PC-3 (cell line): ENCODE results near the gene DIP2B. TPM values are rescaled to one million over a fixed set of nuclear protein-coding genes. Genes with fewer than 3 reads are reported as not detected.

Experiments
- ATAC-seq: fragments of 200-7000 bp; cut with Tn5 transposase; 2 replicates; pipeline ENCODE4 v1.9.1; 2020; ENCODE audit warnings: mild to moderate bottlenecking, moderate library complexity
- BruUV-seq: library from RNA; stranded (reverse); fragments of 400-500 nt; replicated peaks from 2 replicates; lab custom pipeline; 2021; lab: Mats Ljungman, UMichigan
- CTCF ChIA-PET: fragments of 300-600 bp; sonication (Branson Sonifier 250); formaldehyde crosslinking; loops from one replicate; lab custom pipeline; 2022; ENCODE audit warnings: antibody characterized with exemption; lab: Charles Lee
- POLR2A ChIA-PET: fragments of 300-600 bp; sonication (Branson Sonifier 250); formaldehyde crosslinking; loops from one replicate; lab custom pipeline; 2022; ENCODE audit warnings: antibody characterized with exemption; ENCODE audit not compliant: unreplicated experiment; lab: Charles Lee
- DNase-seq: peaks from one replicate; pipeline ENCODE4 v3.0.0-alpha.2; 2015
- H2AFZ ChIP-seq: fragments of 300-600 bp; sonication (generic); 2 replicates; pipeline ENCODE4 v1.6.0; 2016; ENCODE audit warnings: antibody characterized with exemption, low read length
- H3F3A ChIP-seq: fragments of 300-600 bp; sonication (generic); one replicate; pipeline ENCODE4 v1.6.0; 2017; ENCODE audit warnings: antibody characterized with exemption, low read length, control low read depth, mild to moderate bottlenecking; ENCODE audit not compliant: unreplicated experiment
- H3K27ac ChIP-seq: fragments of 300-600 bp; sonication (generic); 2 replicates; pipeline ENCODE4 v1.5.1; 2016; ENCODE audit warnings: mild to moderate bottlenecking, low read length
- H3K27me3 ChIP-seq: fragments of 300-600 bp; sonication (generic); 2 replicates; pipeline ENCODE4 v1.6.1; 2016; ENCODE audit warnings: low read length, mixed read lengths
- H3K36me3 ChIP-seq: fragments of 300-600 bp; sonication (generic); 2 replicates; pipeline ENCODE4 v1.6.1; 2016; ENCODE audit warnings: low read depth, mixed run types, low read length, mixed read lengths
- H3K4me1 ChIP-seq: fragments of 300-600 bp; sonication (generic); 2 replicates; pipeline ENCODE4 v1.5.1; 2016; ENCODE audit warnings: low read length; ENCODE audit not compliant: insufficient read depth
- H3K4me2 ChIP-seq: fragments of 300-600 bp; sonication (generic); 2 replicates; pipeline ENCODE4 v1.6.0; 2016; ENCODE audit warnings: low read length
- H3K4me3 ChIP-seq: fragments of 300-600 bp; sonication (generic); 2 replicates; pipeline ENCODE4 v1.5.1; 2016; ENCODE audit warnings: mild to moderate bottlenecking, low read length, mixed read lengths
- H3K79me2 ChIP-seq: fragments of 300-600 bp; sonication (generic); 2 replicates; pipeline ENCODE4 v1.6.1; 2017; ENCODE audit warnings: low read length, mixed read lengths
- H3K9ac ChIP-seq: fragments of 300-600 bp; sonication (generic); 2 replicates; pipeline ENCODE4 v1.6.0; 2016; ENCODE audit warnings: mild to moderate bottlenecking, low read length
- H3K9me2 ChIP-seq: fragments of 300-600 bp; sonication (generic); replicated peaks from 2 replicates; pipeline ENCODE4 v1.6.1; 2016; ENCODE audit warnings: mixed run types, low read length, mixed read lengths
- H3K9me3 ChIP-seq: fragments of 300-600 bp; sonication (generic); 2 replicates; pipeline ENCODE4 v1.6.1; 2016; ENCODE audit warnings: low read length, mixed read lengths
- H4K20me1 ChIP-seq: fragments of 300-600 bp; sonication (generic); 2 replicates; pipeline ENCODE4 v1.6.1; 2016; ENCODE audit warnings: low read length, mixed read lengths
- CTCF ChIP-seq: fragments of 300-600 bp; sonication (generic); conservative IDR thresholded peaks from 2 replicates; pipeline ENCODE4 v1.5.1; 2017; ENCODE audit warnings: antibody characterized with exemption, low read depth, mild to moderate bottlenecking, low read length
- EZH2 ChIP-seq: fragments of 300-600 bp; sonication (generic); IDR thresholded peaks from one replicate; pipeline ENCODE4 v1.6.1; 2017; ENCODE audit warnings: antibody characterized with exemption, mild to moderate bottlenecking, low read length; ENCODE audit not compliant: unreplicated experiment
- EZH2phosphoT487 ChIP-seq: fragments of 300-600 bp; sonication (generic); IDR thresholded peaks from 2 replicates; pipeline ENCODE4 v1.6.1; 2018; ENCODE audit warnings: mild to moderate bottlenecking, antibody characterized with exemption, low read length, borderline replicate concordance
- intact Hi-C: fragments of 100-400 bp; cut with micrococcal nuclease; formaldehyde crosslinking; loops from 2 replicates; pipeline ENCODE4 v1.9.0; 2023
- total RNA-seq: library from RNA; depleted of rRNA; stranded (reverse); fragments of >200 nt; gene quantifications from 2 replicates; pipeline ENCODE4 v1.2.3, GENCODE V29; 2014

The DIP2B gene
- total RNA-seq, 1 experiment from 2014 or later, result 36.3 TPM

- Histone ChIP-seq H3K9me2 (no peaks in the 10 kb centered on the region), H3K79me2 (peaks cover 61% of the 10 kb centered on the region), H3K9ac (no peak overlapping the region), H3K36me3 (no peaks in the 10 kb centered on the region), H3K9me3 (no peaks in the 10 kb centered on the region), H2AFZ (no peak overlapping the region), H3F3A (no peaks in the 10 kb centered on the region), H3K4me1 (peaks cover 11% of the 10 kb centered on the region), H4K20me1 (no peaks in the 10 kb centered on the region; the same call in 1 of the 2 replicates), H3K27ac (no peak overlapping the region), H3K4me3 (no peak overlapping the region), H3K27me3 (no peaks in the 10 kb centered on the region), H3K4me2 (no peak overlapping the region)
- DNase-seq, result no peak
- TF ChIP-seq CTCF, result no peak
- TF ChIP-seq EZH2phosphoT487, result no peak
- no peak for TF ChIP-seq EZH2
- no TSS peak for BruUV-seq
- POLR2A ChIA-PET, result no interaction called here
- intact Hi-C loops, result no loop called here
- no peak for ATAC-seq
- CTCF ChIA-PET, result no interaction called here
Measured at GRCh38 chr12:50612882-50613281, 108.1 kb downstream of the DIP2B start.

- Histone ChIP-seq H3K4me3 (no peak overlapping the region), H3K9me3 (no peaks in the 10 kb centered on the region), H3K36me3 (0 out of 2 replicates have a peak, but pooled peaks cover 2% of the 10 kb centered on the region), H2AFZ (no peak overlapping the region), H4K20me1 (no peaks in the 10 kb centered on the region; the same call in 1 of the 2 replicates), H3K4me2 (no peak overlapping the region), H3K9ac (no peak overlapping the region), H3K9me2 (no peaks in the 10 kb centered on the region), H3K4me1 (peaks cover 14% of the 10 kb centered on the region), H3F3A (no peaks in the 10 kb centered on the region), H3K27ac (no peak overlapping the region), H3K27me3 (no peaks in the 10 kb centered on the region), H3K79me2 (peaks cover 61% of the 10 kb centered on the region)
- intact Hi-C loops, result no loop called here
- no peak for TF ChIP-seq CTCF
- TF ChIP-seq EZH2, result no peak
- no peak for TF ChIP-seq EZH2phosphoT487
- ATAC-seq (no peak), DNase-seq (no peak)
- no TSS peak for BruUV-seq
- POLR2A ChIA-PET, result no interaction called here
- CTCF ChIA-PET, result no interaction called here
Measured at GRCh38 chr12:50613463-50613862, 108.7 kb downstream of the DIP2B start.

- H3K27ac ChIP-seq, result no peak overlapping the region
- no TSS peak for BruUV-seq
- no peak for ATAC-seq
- H2AFZ ChIP-seq, result no peak overlapping the region
- peaks cover 65% of the 10 kb centered on the region for H3K79me2 ChIP-seq
- no peaks in the 10 kb centered on the region for H3K9me3 ChIP-seq
- H3K4me1 ChIP-seq, result peaks cover 22% of the 10 kb centered on the region
- no peaks in the 10 kb centered on the region for H3K27me3 ChIP-seq
- no peak for TF ChIP-seq CTCF
- TF ChIP-seq EZH2phosphoT487, result no peak
- TF ChIP-seq EZH2, result no peak
- H3F3A ChIP-seq, result no peaks in the 10 kb centered on the region
- H3K4me2 ChIP-seq, result no peak overlapping the region
- ChIA-PET POLR2A (no interaction called here), CTCF (no interaction called here)
- intact Hi-C loops, result no loop called here
- H4K20me1 ChIP-seq, result no peaks in the 10 kb centered on the region; the same call in 1 of the 2 replicates
- no peak overlapping the region for H3K4me3 ChIP-seq
- H3K9ac ChIP-seq, result no peak overlapping the region
- H3K36me3 ChIP-seq, result 0 out of 2 replicates have a peak, but pooled peaks cover 2% of the 10 kb centered on the region
- DNase-seq, result no peak
- H3K9me2 ChIP-seq, result no peaks in the 10 kb centered on the region
Measured at GRCh38 chr12:50614167-50614759, 109.5 kb downstream of the DIP2B start.
